Smooth muscle cell (in vitro differentiated cells): ENCODE data around the gene ARID1B. TPM values are rescaled to one million over a fixed set of nuclear protein-coding genes. Genes with fewer than 3 reads are reported as not detected.

Experiments
- DNase-seq: peaks from one replicate; lab custom pipeline; 2025; ENCODE audit not compliant: unreplicated experiment; lab: John Stamatoyannopoulos, UW
- H2AFZ ChIP-seq: fragments of 200-600 bp; sonication (generic); 2 replicates; pipeline ENCODE4 v1.6.0; 2016; ENCODE audit warnings: antibody characterized with exemption, low read depth, mild to moderate bottlenecking
- H3F3A ChIP-seq: fragments of 200-600 bp; sonication (generic); 2 replicates; pipeline ENCODE4 v1.6.0; 2017; ENCODE audit warnings: antibody characterized with exemption, low read depth
- H3K27ac ChIP-seq: fragments of 200-600 bp; sonication (generic); 2 replicates; pipeline ENCODE4 v1.5.1; 2016; ENCODE audit warnings: low read depth, mild to moderate bottlenecking
- H3K27me3 ChIP-seq: fragments of 200-600 bp; sonication (generic); 2 replicates; pipeline ENCODE4 v1.6.1; 2016; ENCODE audit warnings: low read depth, mild to moderate bottlenecking
- H3K36me3 ChIP-seq: fragments of 200-600 bp; sonication (generic); 2 replicates; pipeline ENCODE4 v1.5.1; 2016; ENCODE audit warnings: low read depth
- H3K4me1 ChIP-seq: fragments of 200-600 bp; sonication (generic); 2 replicates; pipeline ENCODE4 v1.5.1; 2016; ENCODE audit warnings: low read depth
- H3K4me2 ChIP-seq: fragments of 200-600 bp; sonication (generic); 2 replicates; pipeline ENCODE4 v1.6.0; 2016; ENCODE audit warnings: mild to moderate bottlenecking
- H3K4me3 ChIP-seq: fragments of 200-600 bp; sonication (generic); 2 replicates; pipeline ENCODE4 v1.5.1; 2016; ENCODE audit warnings: mild to moderate bottlenecking
- H3K79me2 ChIP-seq: fragments of 200-600 bp; sonication (generic); 2 replicates; pipeline ENCODE4 v1.6.0; 2016; ENCODE audit warnings: low read depth, mild to moderate bottlenecking
- H3K9ac ChIP-seq: fragments of 200-600 bp; sonication (generic); 2 replicates; pipeline ENCODE4 v1.6.0; 2016; ENCODE audit warnings: low read depth
- H3K9me3 ChIP-seq: fragments of 200-600 bp; sonication (generic); replicated peaks from 2 replicates; pipeline ENCODE4 v1.5.1; 2016; ENCODE audit warnings: low read depth
- H4K20me1 ChIP-seq: fragments of 200-600 bp; sonication (generic); 2 replicates; pipeline ENCODE4 v1.6.0; 2016; ENCODE audit warnings: low read depth
- CTCF ChIP-seq: fragments of 200-600 bp; sonication (generic); IDR thresholded peaks from 2 replicates; pipeline ENCODE4 v1.5.1; 2017; ENCODE audit warnings: borderline replicate concordance, mild to moderate bottlenecking, antibody characterized with exemption; ENCODE audit not compliant: insufficient read depth, poor library complexity, severe bottlenecking
- WGBS: methylation state at CpG from one replicate; pipeline ENCODE4 v1.1.7; 2016; ENCODE audit warnings: low lambda C conversion rate; 5-methylcytosine and 5-hydroxymethylcytosine counted together
- polyA plus RNA-seq: library from polyadenylated mRNA; unstranded; fragments of >200 nt; fragmentation: Nextera tagmentation; extraction: Ambion mirVana; gene quantifications from 2 replicates; pipeline ENCODE4 v1.2.1, GENCODE V29; 2016
- total RNA-seq: library from RNA; depleted of rRNA; stranded (reverse); fragments of >200 nt; gene quantifications from 2 replicates; pipeline ENCODE4 v1.2.3, GENCODE V29; 2014

Gene ARID1B
- total and polyA plus RNA-seq, 2 experiments from 2014 or later: 30.1 to 65.4 TPM

DNA sequence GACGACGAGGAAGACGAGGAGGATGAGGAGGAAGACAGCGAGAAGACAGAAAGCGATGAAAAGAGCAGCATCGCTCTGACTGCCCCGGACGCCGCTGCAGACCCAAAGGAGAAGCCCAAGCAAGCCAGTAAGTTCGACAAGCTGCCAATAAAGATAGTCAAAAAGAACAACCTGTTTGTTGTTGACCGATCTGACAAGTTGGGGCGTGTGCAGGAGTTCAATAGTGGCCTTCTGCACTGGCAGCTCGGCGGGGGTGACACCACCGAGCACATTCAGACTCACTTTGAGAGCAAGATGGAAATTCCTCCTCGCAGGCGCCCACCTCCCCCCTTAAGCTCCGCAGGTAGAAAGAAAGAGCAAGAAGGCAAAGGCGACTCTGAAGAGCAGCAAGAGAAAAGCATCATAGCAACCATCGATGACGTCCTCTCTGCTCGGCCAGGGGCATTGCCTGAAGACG, 429.2 kb downstream of the ARID1B start:
- DNase-seq: no peak
- Histone ChIP-seq H3K79me2 (no peaks in the 10 kb centered on the region), H3K9me3 (no peaks in the 10 kb centered on the region), H3F3A (peaks cover 7% of the 10 kb centered on the region), H3K27ac (no peak overlapping the region), H3K9ac (no peak overlapping the region), H2AFZ (no peak overlapping the region), H3K36me3 (peaks cover 26% of the 10 kb centered on the region), H4K20me1 (peaks cover 16% of the 10 kb centered on the region), H3K4me2 (no peak overlapping the region), H3K27me3 (no peaks in the 10 kb centered on the region), H3K4me1 (no peaks in the 10 kb centered on the region), H3K4me3 (no peak overlapping the region)
- WGBS: 97% methylated on average over 23 of the region's 23 CpGs
- no peak for TF ChIP-seq CTCF

- Histone ChIP-seq H3K4me3 (no peak overlapping the region), H3F3A (peaks cover 7% of the 10 kb centered on the region), H3K36me3 (peaks cover 18% of the 10 kb centered on the region), H3K4me1 (no peaks in the 10 kb centered on the region), H3K79me2 (no peaks in the 10 kb centered on the region), H3K9ac (no peak overlapping the region), H3K27me3 (no peaks in the 10 kb centered on the region), H3K27ac (no peak overlapping the region), H3K9me3 (no peaks in the 10 kb centered on the region), H4K20me1 (peaks cover 9% of the 10 kb centered on the region), H3K4me2 (no peak overlapping the region), H2AFZ (no peak overlapping the region)
- 97% methylated on average over 15 of the region's 15 CpGs for WGBS
- no peak for DNase-seq
- no peak for TF ChIP-seq CTCF
These were observed 430.4 kb downstream of the ARID1B start for GRCh38 chr6:157207521-157208076.

- TF ChIP-seq CTCF: no peak
These were observed 432.8 kb downstream of the ARID1B start for GRCh38 chr6:157209865-157210530.

GRCh38 chr6:157210954-157211353, 433.8 kb downstream of the ARID1B start:
- WGBS: 98% methylated on average over 3 of the region's 3 CpGs
- H4K20me1 ChIP-seq: no peaks in the 10 kb centered on the region
- no peaks in the 10 kb centered on the region for H3K27me3 ChIP-seq
- peaks cover 7% of the 10 kb centered on the region for H3F3A ChIP-seq
- TF ChIP-seq CTCF: no peak
- H3K9ac ChIP-seq: no peak overlapping the region
- H3K4me2 ChIP-seq: no peak overlapping the region
- H3K4me3 ChIP-seq: no peak overlapping the region
- DNase-seq: no peak
- no peak overlapping the region for H3K27ac ChIP-seq
- no peaks in the 10 kb centered on the region for H3K4me1 ChIP-seq
- peaks cover 6% of the 10 kb centered on the region for H3K36me3 ChIP-seq
- H2AFZ ChIP-seq: no peak overlapping the region
- H3K9me3 ChIP-seq: no peaks in the 10 kb centered on the region
- no peaks in the 10 kb centered on the region for H3K79me2 ChIP-seq

More at GRCh38 chr6:157209865-157210530, 432.8 kb downstream of the ARID1B start:
- Histone ChIP-seq H3K36me3 (peaks cover 9% of the 10 kb centered on the region), H3K27me3 (no peaks in the 10 kb centered on the region), H3K4me2 (no peak overlapping the region), H3K4me3 (no peak overlapping the region), H3K9ac (no peak overlapping the region), H3K9me3 (no peaks in the 10 kb centered on the region), H4K20me1 (no peaks in the 10 kb centered on the region), H3K27ac (no peak overlapping the region), H2AFZ (no peak overlapping the region), H3K4me1 (no peaks in the 10 kb centered on the region), H3K79me2 (no peaks in the 10 kb centered on the region), H3F3A (peaks cover 7% of the 10 kb centered on the region)
- DNase-seq: no peak
- 89% methylated on average over 10 of the region's 10 CpGs for WGBS
